ENCODE data around the gene NLGN1.

DNA sequence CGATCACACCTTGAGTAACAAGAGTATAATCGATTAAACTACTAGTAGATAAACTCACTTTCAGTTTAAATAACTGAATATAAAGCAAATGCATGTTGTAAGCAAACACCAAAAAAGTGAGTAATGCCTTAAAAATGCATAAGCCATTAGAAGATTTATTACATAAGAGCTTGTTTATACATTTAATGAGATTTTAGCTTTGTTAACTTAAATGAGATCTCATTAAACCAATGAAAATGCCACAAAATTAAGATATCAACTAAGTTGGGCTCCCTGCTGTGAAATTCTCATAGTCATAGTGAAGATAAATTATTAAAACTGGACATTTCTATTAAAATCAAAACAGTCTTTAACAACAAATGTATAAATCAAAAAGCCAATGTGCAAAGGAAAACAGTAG is 701.2 kb downstream of the NLGN1 start:
- TF ChIP-seq, protein P1, sequence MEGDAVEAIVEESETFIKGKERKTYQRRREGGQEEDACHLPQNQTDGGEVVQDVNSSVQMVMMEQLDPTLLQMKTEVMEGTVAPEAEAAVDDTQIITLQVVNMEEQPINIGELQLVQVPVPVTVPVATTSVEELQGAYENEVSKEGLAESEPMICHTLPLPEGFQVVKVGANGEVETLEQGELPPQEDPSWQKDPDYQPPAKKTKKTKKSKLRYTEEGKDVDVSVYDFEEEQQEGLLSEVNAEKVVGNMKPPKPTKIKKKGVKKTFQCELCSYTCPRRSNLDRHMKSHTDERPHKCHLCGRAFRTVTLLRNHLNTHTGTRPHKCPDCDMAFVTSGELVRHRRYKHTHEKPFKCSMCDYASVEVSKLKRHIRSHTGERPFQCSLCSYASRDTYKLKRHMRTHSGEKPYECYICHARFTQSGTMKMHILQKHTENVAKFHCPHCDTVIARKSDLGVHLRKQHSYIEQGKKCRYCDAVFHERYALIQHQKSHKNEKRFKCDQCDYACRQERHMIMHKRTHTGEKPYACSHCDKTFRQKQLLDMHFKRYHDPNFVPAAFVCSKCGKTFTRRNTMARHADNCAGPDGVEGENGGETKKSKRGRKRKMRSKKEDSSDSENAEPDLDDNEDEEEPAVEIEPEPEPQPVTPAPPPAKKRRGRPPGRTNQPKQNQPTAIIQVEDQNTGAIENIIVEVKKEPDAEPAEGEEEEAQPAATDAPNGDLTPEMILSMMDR (IDR thresholded peaks at IDR 0.05) = no peak
- TF ChIP-seq EP300 (IDR thresholded peaks at IDR 0.05) (no peak), POLR2A (IDR thresholded peaks at IDR 0.05) (no peak), POLR2AphosphoS5 (IDR thresholded peaks at IDR 0.05) (no peak)

Data from suprapubic skin (tissue), 4 donors.